ENCODE results near the gene COQ10A.
A peak's percentile ranks its signal among the peaks of the same experiment; 100 is the strongest.
"Not testable (repeated sequence)": the region's sequence is repeated elsewhere in the genome, so short reads cannot be mapped to it uniquely, and the experiment has no call there.

Gene COQ10A

DNA sequence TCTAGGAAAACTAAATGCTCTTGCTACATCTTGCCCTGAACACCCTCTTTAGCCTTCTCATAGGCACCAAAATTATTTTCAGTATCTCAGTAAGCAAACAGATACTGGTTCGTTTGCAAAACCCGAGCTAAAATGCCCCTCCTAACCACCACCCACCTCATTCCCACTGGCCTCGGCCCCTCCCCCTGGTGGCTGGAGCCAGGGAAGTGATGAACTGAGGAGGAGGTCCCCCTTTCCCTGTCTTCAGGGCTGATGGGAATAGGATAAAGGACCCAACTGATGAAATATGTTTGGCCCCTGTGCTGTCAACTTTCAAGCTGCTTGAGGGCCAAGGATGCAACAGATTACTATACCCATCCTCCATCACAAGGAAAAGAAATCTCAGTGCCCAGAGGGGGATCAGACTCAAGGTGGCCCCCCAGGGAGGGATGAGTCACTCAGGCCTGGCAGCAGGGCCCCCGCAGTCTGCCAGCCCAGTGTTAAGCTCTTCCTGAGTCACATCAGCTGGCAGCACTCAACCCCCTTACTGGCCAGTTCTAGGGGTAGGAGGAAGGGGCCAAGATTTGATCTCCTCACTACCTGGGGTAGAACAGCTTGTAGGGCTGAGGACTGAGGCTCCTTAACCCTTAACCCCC is 10.3 kb upstream of the COQ10A start:
- peak overlapping the region; percentile 32 for H3K27ac Mint-ChIP-seq
- H3K9me3 Mint-ChIP-seq, result no peaks in the 10 kb centered on the region
- peak overlapping the region; percentile 87 for H3K4me3 Mint-ChIP-seq
- peaks cover 10% of the 10 kb centered on the region for H3K4me1 Mint-ChIP-seq (ENCODE audit: low read depth)
- H3K27me3 Mint-ChIP-seq (ENCODE audit: low read depth), result no peaks in the 10 kb centered on the region
- peaks cover 28% of the 10 kb centered on the region for H3K36me3 Mint-ChIP-seq (ENCODE audit: low read depth)
- no peak for DNase-seq (ENCODE audit: low spot score)

DNA sequence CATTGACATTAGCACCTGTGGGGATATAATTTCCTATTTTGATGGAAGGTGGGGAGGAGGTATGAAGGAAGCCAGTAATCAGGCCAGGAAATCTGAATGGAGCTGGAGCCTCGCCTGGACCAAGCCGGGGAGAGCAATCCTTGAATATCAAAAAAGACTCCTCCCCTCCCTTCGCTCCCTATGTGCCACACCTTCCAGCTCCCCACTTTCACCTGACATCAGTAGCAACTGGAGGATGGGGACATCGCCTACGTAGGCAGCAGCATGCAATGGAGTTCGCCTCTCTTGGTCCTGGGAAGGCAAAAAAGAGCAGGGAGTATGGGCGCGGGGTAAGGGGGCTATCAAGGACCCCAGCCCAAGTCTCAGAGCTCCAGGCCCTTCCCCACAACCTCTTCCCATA is 9.7 kb upstream of the COQ10A start:
- no peaks in the 10 kb centered on the region for H3K9me3 Mint-ChIP-seq
- peaks cover 10% of the 10 kb centered on the region for H3K4me1 Mint-ChIP-seq (ENCODE audit: low read depth)
- no peak for DNase-seq (ENCODE audit: low spot score)
- H3K4me3 Mint-ChIP-seq, result peak overlapping the region; percentile 87
- peak overlapping the region; percentile 46 for H3K27ac Mint-ChIP-seq
- H3K27me3 Mint-ChIP-seq (ENCODE audit: low read depth), result no peaks in the 10 kb centered on the region
- peaks cover 22% of the 10 kb centered on the region for H3K36me3 Mint-ChIP-seq (ENCODE audit: low read depth)

DNA sequence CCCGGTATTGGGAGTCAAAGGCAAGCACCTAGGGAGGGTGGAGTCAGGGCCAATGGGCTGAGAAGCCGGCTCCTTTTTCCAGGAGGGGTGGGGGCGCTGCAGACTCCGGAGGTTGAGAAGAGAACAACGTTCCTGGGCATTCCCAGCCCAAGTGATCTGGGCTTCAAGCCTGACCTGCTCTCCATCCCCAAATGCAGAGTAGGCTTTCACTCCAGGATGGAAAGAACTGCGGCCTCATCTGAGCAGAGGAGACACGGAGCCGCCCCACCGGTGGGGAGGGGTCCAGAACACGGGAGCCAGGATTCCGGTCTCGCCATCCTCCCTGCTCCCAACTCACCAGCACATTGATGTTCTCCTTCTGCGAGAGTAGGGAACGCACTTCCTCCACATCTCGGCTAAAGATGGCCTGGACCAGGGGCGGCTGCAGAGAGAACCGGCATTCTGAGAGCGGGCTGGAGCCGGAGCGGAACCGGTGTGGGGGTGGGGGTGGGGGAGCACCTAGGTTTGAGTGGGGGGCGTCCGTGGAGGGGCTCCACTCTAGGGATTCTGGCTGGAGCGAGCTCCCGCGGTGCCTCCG is 9.2 kb upstream of the COQ10A start:
- no peak for DNase-seq (ENCODE audit: low spot score)
- H3K36me3 Mint-ChIP-seq (ENCODE audit: low read depth), result peaks cover 22% of the 10 kb centered on the region
- H3K9me3 Mint-ChIP-seq, result no peaks in the 10 kb centered on the region
- H3K27me3 Mint-ChIP-seq (ENCODE audit: low read depth), result no peaks in the 10 kb centered on the region
- peak overlapping the region; percentile 87 for H3K4me3 Mint-ChIP-seq
- peaks cover 10% of the 10 kb centered on the region for H3K4me1 Mint-ChIP-seq (ENCODE audit: low read depth)
- H3K27ac Mint-ChIP-seq, result peak overlapping the region; percentile 74

DNA sequence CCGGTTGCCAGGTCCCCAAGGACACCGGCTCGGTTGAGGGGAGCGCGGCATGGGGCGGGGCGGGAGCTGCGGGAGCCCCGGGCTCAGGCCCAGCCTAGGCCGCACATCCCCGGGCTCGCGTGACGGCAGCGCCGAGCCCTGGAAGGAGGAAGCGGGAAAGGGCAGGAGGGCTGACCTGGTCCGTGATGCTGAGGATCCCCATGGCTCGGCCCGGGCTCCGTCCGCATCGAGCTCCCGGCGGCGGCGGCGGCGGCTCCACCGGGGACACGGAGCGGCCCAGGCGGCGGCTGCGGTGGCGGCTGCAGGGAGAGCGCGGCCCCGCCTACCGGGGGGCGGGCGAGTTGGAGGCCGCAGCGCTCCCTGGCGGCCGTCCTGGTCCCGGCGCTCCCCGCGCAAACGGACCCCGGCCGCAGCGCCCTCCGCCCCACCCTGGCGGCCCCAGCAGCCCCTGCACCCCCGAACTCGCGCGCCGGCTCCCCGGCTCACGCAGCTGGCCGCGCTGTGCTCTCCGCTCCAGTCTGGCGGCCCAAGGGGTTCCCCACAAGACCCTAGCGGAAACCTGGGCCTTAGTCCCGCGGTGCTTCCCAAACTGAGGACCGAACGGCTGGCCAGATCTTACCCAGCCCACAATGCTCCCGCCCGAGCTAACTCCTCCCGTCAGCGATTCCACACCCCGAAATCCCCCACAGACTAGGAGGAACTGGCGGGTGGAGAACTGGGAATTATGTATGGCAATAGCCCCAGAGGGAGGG is 8.5 kb upstream of the COQ10A start, which contains the start of gene ANKRD52:
Gene ANKRD52, minus strand, starts transcription at position 317 of the 752 bp plus-strand sequence. Its CDS starts 115 bp downstream, at position 202.
- Mint-ChIP-seq H3K4me1 (ENCODE audit: low read depth) (peaks cover 10% of the 10 kb centered on the region), H3K9me3 (no peaks in the 10 kb centered on the region), H3K27ac (peak within 1 kb of the TSS; percentile 86), H3K4me3 (peak within 1 kb of the TSS; percentile 93), H3K36me3 (ENCODE audit: low read depth) (peaks cover 17% of the 10 kb centered on the region), H3K27me3 (ENCODE audit: low read depth) (no peaks in the 10 kb centered on the region)
- DNase-seq (ENCODE audit: low spot score), result peak; percentile 85

DNA sequence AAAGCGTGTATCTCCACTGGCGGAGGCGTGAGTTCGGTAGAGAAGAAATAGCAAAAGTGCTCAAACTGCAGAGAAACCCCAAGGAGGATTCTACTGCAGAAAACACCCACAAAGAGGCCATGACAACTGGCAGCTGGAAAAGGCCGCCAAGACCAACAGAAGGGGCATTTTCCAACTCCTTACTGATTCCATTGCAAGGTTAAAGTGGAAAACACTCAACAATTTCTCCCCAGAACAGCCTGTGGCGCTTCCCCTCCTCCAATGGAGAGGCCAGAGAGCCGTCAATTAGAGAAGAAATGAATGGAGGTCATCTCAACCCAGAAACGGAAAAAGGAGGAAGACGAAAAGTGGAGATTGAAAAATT is 7.9 kb upstream of the COQ10A start:
- no peaks in the 10 kb centered on the region for H3K27me3 Mint-ChIP-seq (ENCODE audit: low read depth)
- H3K4me1 Mint-ChIP-seq (ENCODE audit: low read depth), result peaks cover 10% of the 10 kb centered on the region
- H3K9me3 Mint-ChIP-seq, result no peaks in the 10 kb centered on the region
- H3K4me3 Mint-ChIP-seq, result peak overlapping the region; percentile 93
- peak overlapping the region; percentile 86 for H3K27ac Mint-ChIP-seq
- peaks cover 12% of the 10 kb centered on the region for H3K36me3 Mint-ChIP-seq (ENCODE audit: low read depth)
- DNase-seq (ENCODE audit: low spot score), result no peak

DNA sequence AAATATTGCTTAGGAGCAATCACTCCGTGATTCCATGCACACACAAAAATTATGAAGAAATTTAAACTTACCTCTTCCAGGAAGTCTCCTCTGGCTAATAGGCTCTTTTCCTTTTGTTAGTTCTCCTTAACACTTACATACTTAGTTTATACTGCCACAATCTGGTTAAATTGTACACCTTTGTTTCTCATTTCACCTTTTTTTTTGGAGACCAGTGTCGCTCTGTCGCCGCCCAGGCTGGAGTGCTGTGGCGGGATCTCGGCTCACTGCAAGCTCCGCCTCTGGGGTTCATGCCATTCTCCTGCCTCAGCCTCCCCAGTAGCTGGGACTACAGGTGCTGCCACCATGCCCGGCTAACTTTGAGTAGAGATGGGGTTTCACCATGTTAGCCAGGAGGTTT is 6.4 kb upstream of the COQ10A start:
- Mint-ChIP-seq H3K4me3 (peak overlapping the region; percentile 6), H3K9me3 (no peaks in the 10 kb centered on the region), H3K27ac (no peak overlapping the region), H3K4me1 (ENCODE audit: low read depth) (peaks cover 10% of the 10 kb centered on the region), H3K36me3 (ENCODE audit: low read depth) (peaks cover 3% of the 10 kb centered on the region), H3K27me3 (ENCODE audit: low read depth) (no peaks in the 10 kb centered on the region)
- no peak for DNase-seq (ENCODE audit: low spot score)

DNA sequence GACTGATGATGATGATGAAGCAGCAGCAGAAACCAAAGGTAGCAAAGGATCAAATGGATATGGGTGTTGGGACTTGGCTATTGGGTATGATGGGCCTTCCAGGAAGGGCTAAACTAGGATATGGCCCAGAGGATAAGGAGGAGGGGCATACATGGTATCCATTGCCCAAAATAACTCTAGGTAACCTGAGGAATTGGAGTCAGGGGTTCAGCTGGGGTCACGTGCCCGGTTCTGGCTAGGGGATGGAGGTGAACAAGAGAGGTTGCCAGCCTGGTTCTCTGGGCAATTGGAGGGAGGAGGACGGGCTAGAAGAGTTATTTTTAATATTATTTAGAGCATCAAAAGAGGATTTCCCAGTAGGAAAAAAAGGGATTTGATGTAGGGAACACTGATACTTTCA is 5.8 kb upstream of the COQ10A start:
- H3K4me3 Mint-ChIP-seq, result no peak overlapping the region
- no peaks in the 10 kb centered on the region for H3K27me3 Mint-ChIP-seq (ENCODE audit: low read depth)
- no peak overlapping the region for H3K27ac Mint-ChIP-seq

DNA sequence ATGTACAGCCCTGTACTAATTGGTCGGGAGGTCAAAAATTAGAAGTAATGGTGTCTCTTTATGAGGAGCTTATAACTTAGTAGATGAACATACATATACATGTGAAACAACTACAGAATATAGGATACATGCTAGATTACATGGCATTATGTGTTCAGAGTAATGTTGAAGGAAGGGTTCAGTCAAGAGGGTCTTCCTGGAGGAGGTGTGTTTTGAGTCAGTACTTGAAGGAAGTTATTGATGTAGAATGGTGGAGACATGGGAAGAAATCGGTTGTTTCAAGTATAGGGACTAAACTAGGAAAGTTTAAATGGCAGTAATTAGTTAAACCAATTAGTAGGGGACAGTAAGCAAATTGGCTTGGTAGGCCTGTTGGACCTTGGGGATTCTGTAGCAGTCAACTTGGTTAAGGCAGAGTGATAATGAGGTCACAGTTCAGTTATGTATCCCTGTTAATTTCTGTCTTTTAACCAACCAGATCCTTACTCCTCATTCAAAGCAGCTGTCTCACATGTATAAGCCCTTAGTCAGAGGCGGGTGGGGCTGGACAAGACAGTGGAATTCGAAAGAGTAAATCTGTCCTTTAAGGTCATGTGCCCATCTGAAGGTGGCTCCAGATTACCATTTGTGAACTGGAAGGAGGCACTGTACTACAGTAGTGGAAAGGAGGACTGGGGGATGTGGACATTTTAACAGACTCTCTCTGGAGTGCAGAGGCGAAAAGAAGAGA is 5.1 kb upstream of the COQ10A start:
- no peak for DNase-seq (ENCODE audit: low spot score)
- Mint-ChIP-seq H3K27me3 (ENCODE audit: low read depth) (no peaks in the 10 kb centered on the region), H3K4me1 (ENCODE audit: low read depth) (peaks cover 13% of the 10 kb centered on the region), H3K9me3 (no peaks in the 10 kb centered on the region), H3K27ac (no peak overlapping the region), H3K4me3 (no peak overlapping the region), H3K36me3 (ENCODE audit: low read depth) (no peaks in the 10 kb centered on the region)

More for the DNA sequence above, 5.8 kb upstream of the COQ10A start:
- DNase-seq (ENCODE audit: low spot score), result no peak
- H3K36me3 Mint-ChIP-seq (ENCODE audit: low read depth), result peaks cover 3% of the 10 kb centered on the region
- peaks cover 11% of the 10 kb centered on the region for H3K4me1 Mint-ChIP-seq (ENCODE audit: low read depth)
- no peaks in the 10 kb centered on the region for H3K9me3 Mint-ChIP-seq

DNA sequence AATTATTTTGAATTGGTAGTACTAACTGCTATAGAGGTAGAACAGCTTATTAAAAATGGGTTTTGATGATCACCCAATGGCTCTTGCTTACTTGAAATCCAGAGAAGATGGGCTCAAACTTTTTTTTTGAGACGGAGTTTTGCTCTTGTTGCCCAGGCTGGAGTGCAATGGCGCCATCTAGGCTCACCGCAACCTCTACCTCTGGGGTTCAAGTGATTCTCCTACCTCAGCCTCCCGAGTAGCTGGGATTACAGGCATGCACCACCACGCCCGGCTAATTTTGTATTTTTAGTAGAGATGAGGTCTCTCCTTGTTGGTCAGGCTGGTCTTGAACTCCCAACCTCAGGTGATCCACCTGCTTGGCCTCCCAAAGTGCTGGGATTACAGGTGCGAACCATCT is 3.8 kb upstream of the COQ10A start:
- not testable (repeated sequence) for DNase-seq (ENCODE audit: low spot score); H3K36me3 Mint-ChIP-seq (ENCODE audit: low read depth)

DNA sequence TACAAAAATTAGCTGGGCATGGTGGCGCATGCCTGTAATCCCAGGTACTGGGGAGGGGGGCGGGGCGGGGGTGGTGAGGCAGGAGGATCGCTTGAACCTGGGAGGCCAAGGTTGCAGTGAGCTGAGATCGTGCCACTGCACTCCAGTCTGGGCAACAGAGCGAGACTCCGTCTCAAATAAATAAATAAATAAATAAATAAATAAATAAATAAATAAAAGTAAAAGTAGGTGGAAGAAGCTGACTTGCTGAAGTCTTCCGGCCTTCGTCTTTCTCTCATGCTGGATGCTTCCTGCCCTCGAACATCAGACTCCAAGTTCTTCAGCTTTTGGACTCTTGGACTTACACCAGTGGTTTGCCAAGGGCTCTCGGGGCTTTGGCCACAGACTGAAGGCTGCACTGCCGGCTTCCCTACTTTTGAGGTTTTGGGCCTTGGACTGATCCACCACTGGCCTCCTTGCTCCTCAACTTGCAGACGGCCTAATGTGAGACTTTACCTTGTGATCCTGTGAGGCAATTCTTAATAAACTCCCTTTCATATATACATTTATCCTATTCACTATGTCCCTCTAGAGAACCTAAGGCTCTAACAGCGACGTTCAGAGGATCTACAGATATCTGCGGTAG is 562 bp upstream of the COQ10A start:
- H3K4me1 Mint-ChIP-seq (ENCODE audit: low read depth), result peaks cover 13% of the 10 kb centered on the region
- DNase-seq (ENCODE audit: low spot score); H3K9me3 Mint-ChIP-seq; H3K27me3 Mint-ChIP-seq (ENCODE audit: low read depth): not testable (repeated sequence)
- H3K36me3 Mint-ChIP-seq (ENCODE audit: low read depth), result peaks cover 12% of the 10 kb centered on the region
- H3K4me3 Mint-ChIP-seq, result peak overlapping the region; percentile 95
- peak overlapping the region; percentile 93 for H3K27ac Mint-ChIP-seq

More for the DNA sequence above, 3.8 kb upstream of the COQ10A start:
- not testable (repeated sequence) for H3K27me3 Mint-ChIP-seq (ENCODE audit: low read depth); H3K27ac Mint-ChIP-seq; H3K4me3 Mint-ChIP-seq; H3K9me3 Mint-ChIP-seq
- peaks cover 16% of the 10 kb centered on the region for H3K4me1 Mint-ChIP-seq (ENCODE audit: low read depth)

DNA sequence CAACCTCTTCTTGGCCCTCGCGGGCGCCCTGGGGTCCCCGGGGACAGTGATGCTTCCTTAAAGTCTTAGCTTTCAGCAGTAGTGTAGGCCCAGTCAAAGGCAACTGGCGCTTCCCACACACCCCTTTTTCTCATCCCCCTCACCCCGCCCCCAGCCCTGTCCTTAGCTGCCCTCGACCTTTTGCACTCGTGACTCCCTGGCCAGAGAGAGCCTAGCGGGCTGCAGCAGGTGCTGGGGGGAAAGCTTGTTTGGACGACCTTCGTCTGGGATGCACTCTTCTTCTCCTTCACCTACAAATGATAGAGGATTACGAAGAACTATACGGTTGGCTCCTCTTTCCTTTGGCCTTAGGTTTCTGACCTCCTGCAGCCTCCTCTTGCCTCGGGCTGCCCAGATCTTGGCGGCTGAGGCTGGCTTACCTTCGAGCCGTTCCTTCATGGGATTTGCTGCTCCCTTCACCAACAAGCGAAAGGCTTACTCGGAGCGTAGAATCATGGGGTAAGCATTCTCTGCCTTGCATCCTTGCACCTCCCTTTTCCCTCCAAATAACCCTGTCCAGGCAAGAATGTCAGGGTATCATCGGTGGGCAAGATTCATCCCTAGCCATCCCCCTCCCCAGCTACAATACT is 815 bp downstream of the COQ10A start:
- peaks cover 13% of the 10 kb centered on the region for H3K4me1 Mint-ChIP-seq (ENCODE audit: low read depth)
- peak overlapping the region; percentile 46 for H3K27ac Mint-ChIP-seq
- peaks cover 18% of the 10 kb centered on the region for H3K36me3 Mint-ChIP-seq (ENCODE audit: low read depth)
- no peaks in the 10 kb centered on the region for H3K27me3 Mint-ChIP-seq (ENCODE audit: low read depth)
- no peaks in the 10 kb centered on the region for H3K9me3 Mint-ChIP-seq
- DNase-seq (ENCODE audit: low spot score), result no peak
- H3K4me3 Mint-ChIP-seq, result peak overlapping the region; percentile 72

DNA sequence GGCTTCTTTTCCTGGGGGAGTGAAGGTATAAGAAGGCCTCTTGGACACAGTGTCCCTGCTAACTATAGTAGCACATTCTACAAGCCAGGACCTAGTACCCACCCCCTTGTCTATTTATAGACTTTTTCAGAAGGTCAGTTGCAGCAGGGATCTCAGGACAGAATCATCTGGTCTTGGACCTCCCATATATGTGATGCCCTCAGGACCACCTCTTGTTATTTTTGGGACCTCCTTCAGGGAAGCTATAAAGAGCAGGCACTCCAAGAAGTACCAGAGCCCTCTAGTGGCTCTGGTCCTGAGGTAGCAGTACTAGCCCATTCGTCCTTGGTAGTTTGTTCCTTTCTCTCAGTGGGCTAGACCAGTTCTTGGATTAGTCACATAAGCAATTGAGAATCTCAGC is 4.3 kb downstream of the COQ10A start:
- H3K9me3 Mint-ChIP-seq, result no peaks in the 10 kb centered on the region
- H3K4me1 Mint-ChIP-seq (ENCODE audit: low read depth), result peaks cover 12% of the 10 kb centered on the region
- no peak for DNase-seq (ENCODE audit: low spot score)
- peaks cover 39% of the 10 kb centered on the region for H3K36me3 Mint-ChIP-seq (ENCODE audit: low read depth)
- no peak overlapping the region for H3K4me3 Mint-ChIP-seq
- no peaks in the 10 kb centered on the region for H3K27me3 Mint-ChIP-seq (ENCODE audit: low read depth)
- H3K27ac Mint-ChIP-seq, result no peak overlapping the region

DNA sequence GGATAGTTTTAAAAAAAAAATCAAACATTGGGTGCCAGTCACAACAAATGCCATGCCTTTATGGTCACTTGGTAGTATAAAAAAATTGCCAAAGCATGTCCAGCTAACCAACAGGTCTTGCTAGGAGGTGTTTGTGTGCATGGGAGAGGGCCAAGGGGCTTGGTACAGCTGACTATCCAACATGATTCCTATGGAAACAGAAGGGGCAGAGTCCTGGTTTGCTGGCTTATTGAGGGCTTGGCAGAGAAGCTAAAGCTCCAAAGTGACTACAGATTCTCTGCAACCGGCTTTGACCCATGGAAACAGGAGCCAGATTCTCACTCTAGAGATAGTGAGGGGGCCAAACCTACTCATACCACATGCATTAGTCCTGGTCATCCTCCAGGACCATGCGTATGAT is 5.7 kb downstream of the COQ10A start:
- H3K4me1 Mint-ChIP-seq (ENCODE audit: low read depth); H3K9me3 Mint-ChIP-seq; H3K27me3 Mint-ChIP-seq (ENCODE audit: low read depth); H3K27ac Mint-ChIP-seq; DNase-seq (ENCODE audit: low spot score); H3K4me3 Mint-ChIP-seq: not testable (repeated sequence)
- peaks cover 42% of the 10 kb centered on the region for H3K36me3 Mint-ChIP-seq (ENCODE audit: low read depth)

All from T-helper 2 cell treated with Interferon-gamma antibody and Interleukin-4, amounts not matched to agents 5 μg/mL and 100 μg/mL, for 36 hours (primary cell).